Activated CD4-positive, alpha-beta T cell treated with anti-CD3 and anti-CD28 coated beads for 4 hours (primary cell): ENCODE results near the gene GALNT18.

Experiments used
- DNase-seq, 2 donors: peaks; one replicate each; pipeline ENCODE4 v3.0.0-alpha.2; 2020

GALNT18 gene

GRCh38 chr11:11586465-11586864, 35.3 kb downstream of the GALNT18 start:
- no peak for DNase-seq

- DNase-seq: no peak
These were observed 36.9 kb downstream of the GALNT18 start for GRCh38 chr11:11584937-11585336.

DNA sequence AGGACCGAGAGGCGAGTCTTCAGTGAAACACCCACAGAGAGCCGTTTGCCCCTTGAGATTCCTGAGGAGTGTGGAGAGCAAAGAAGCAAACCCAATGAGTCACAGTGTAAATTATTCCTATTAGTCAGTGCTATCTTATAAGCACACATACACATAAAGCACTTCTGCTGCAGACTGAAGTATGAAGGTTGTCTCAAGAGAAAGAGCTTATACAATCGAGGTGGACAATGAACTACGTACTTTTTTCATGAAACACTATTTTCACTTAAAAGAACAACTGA, 37.3 kb downstream of the GALNT18 start:
- no peak for DNase-seq

DNA sequence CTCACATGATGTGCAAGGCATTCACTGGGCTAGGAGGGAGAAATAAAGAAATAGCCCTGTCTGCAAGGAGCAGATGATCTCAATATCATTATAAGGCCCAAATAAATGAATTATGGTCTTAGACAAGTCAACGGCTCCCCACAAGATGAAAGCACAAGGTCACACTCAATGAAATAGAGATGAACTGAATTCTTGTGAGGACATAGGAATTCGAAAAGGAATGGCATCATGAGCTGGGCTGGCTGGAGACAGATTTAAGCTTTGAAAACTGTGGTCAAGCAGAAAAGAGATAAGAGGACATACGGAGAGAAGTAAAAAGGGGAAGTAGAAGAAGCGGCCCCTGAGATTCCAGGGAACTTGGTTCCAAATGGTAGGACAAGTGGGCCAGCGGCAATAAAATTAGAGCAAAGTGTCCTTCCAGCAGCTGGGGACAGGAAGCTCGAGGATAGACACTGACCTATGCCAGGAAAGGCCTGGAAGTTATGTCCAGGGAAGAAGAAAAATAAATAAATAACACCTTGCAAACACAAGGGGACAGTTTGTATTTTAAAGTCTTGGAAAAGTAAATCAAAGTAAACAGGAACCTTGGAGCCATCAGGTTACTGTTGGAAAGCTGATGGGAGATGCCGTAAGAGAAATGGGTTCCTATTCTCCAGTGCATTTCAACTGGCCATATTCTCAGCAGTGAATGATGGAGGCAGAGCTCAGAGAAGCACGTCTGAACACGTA, 37.8 kb downstream of the GALNT18 start:
- DNase-seq: no peak

DNA sequence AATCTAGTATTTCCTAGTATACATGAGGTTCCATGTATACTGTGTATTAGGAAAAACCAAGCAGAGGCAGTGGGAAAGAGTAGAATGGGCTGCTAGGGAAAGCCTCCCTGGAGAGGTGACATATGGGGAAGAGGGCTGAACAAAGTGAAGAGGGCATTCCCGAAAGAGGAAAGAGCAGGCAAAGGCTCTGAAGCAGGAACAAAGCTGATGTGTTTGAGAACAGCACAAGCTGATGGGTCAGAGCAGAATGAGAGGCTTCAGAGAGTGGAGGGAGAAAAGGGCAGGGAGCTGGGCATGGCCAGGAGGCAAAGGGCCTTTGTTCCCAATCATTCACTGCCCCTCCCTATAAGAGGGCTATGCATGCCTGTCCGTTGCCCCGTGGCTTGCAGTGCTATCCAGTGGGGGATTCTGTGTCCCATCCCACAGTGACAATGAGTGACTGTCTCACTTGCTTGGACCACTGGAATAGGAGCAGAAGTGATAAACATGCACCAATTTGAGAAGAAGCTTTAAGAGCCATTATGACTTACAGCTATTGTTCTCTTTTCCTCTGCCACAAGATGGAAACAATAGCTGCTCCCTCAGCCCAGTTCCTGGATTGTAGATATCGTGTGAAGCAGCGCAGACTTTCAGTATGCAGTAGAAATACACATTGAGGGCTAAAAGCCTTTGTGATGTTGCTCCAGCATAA, 39.6 kb downstream of the GALNT18 start:
- DNase-seq: no peak

DNA sequence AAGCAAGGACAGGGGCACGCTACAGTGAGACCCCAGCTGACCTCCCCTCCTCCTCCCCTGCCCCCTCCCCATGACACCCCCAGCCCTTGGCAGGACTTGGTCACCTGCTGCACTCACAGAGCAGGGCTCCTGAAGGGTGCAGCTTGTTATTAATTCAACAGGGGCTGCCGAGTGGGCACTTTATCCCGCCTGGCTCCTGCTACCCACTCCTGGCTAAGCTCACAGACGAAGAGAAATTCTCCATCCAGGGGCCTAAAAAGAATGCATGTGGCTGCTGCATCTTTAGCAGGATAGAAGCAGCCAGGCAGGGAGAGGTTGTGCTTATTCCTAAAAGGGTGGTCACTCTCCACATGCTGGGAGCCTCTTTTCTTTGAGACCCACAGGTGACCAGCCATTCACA, 40.3 kb downstream of the GALNT18 start:
- no peak for DNase-seq

GRCh38 chr11:11580841-11581411, 40.9 kb downstream of the GALNT18 start:
- DNase-seq: no peak

GRCh38 chr11:11580012-11580411, 41.8 kb downstream of the GALNT18 start:
- DNase-seq: no peak

DNA sequence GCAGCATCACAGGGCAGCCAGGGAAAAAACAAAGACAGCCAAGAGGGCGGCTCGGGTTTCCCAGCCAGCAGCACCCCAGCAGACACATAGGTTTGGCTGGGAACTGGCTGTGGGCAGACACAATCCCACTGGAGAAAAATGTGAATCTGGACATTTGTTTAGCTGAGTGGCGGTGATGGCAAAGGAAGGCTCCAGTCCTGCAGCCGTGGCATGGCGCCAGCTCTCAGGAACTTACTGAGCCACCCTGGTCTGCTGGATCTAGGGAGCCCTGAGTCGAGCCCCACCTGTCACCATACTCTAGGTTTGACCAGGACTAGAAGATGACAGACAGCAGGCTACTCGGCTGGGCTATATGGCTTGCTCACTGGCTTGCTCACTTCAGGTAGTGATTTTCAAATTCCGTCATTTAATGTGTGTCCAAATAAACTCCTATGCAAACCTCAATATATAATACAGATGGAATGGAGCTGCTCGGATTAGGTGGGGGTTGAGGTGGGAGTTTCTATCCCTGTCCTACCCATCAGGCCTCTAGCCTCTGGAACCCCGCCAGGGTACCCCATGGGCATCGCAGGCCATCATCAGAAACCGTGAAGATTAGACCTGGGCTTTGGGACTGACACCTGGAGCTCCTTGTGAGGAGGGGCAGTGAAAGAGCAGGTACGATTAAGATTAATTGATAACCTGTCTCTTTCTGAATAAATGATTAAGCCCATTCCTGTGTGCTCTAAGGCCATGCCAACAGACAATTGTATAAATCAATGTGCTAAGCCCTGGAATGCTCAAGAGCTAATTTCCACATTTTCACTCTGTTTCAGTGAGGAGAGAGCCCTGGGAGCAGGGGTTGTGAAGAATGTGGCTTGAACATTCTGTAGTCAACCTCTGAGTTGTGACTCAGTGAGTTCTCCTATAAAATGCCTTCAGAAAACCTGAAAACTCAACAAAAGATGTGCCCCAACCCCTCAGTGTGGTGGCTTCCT, 42.5 kb downstream of the GALNT18 start:
- DNase-seq: no peak

DNA sequence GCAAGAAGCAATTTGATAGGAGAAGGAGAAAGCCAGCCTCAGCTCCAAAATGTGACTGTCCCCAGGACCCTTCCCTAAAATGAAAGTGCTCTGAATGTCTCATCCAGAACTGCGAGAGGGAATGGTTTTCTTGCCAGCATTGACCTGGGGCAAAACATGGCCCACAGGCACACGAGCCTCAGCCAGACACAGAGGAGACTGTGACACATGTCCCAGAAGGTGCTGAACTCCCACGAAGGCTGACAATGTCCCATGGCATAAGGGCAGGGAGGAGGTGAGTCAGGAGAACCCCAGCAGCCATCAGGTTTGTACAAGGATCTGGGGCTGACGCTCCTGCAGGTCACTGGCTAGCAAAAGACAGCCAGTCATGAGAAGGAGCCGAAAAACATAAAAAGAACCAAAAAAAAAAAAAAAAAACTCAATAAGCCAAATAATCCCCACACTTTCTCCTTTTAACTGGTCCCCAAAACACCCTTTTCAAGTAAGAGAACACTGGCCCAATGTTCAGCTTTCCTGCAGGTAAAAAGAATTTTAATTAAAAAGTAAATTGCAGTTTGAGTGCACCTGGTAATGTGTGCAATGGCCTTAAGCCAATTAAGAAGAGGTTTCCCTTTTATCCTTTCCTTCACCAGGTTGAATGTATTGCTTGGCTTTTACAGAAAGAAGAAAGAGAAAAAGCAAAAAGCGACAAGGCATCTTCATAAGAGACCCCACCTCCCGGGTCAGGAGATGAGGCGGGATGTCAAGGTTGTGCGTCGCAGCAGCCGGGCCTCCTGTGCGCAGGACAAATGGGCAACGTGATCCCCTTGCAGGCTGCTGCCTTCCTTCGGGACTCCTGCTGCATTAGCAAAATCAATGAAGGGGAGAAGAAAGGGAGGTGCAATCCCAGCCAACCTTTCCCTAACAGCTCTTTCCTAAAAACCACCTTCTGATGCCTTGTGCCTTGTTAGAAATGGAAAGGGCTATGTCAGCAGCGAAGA, 43.6 kb downstream of the GALNT18 start:
- no peak for DNase-seq

GRCh38 chr11:11577251-11577855, 44.5 kb downstream of the GALNT18 start:
- no peak for DNase-seq

GRCh38 chr11:11574373-11575287, 47.2 kb downstream of the GALNT18 start:
- DNase-seq: no peak

DNA sequence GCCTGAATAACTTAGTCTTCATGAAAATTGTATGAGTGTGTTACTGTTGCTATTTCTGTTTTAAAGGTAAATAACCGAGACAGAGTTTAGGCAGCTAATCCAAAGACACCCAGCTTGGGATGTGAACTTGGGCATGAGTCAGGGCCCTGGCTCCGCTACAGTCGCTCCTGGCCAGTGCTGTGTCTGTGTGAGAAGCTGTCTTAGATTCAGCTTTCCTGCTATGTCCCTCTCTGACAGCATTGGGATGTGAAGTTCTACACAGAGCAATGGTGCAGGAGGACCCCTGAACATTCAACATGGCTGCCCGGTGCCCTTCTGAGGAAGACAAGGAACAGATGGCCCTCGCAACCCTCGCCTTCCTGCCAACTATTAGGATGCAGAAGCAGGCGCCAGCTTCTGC, 49.4 kb downstream of the GALNT18 start:
- no peak for DNase-seq

GRCh38 chr11:11571893-11572292, 49.9 kb downstream of the GALNT18 start:
- no peak for DNase-seq

DNA sequence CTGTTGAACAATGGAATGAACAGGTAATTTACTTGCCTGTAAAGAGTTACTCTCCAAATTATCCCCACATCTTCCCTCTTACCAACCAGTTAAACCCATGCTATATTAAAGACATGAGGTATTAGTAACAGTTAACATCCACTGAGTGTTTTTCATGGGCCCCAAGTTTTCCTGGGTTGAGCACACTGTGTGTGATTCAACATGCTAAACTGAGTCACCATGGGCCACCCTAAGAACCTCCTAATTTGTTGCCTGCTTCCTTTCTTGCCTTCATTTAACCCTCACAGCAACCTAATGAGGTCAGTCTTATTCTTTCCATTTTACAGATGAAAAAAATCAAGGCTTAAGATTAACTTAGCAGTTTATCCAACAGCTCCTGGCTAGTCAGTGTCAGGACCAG, 51.0 kb downstream of the GALNT18 start:
- DNase-seq: no peak

GRCh38 chr11:11569936-11570491, 51.8 kb downstream of the GALNT18 start:
- no peak for DNase-seq

- no peak for DNase-seq
These were observed 53.1 kb downstream of the GALNT18 start for GRCh38 chr11:11568651-11569229.

GRCh38 chr11:11567936-11568650, 53.7 kb downstream of the GALNT18 start:
- DNase-seq: no peak

DNA sequence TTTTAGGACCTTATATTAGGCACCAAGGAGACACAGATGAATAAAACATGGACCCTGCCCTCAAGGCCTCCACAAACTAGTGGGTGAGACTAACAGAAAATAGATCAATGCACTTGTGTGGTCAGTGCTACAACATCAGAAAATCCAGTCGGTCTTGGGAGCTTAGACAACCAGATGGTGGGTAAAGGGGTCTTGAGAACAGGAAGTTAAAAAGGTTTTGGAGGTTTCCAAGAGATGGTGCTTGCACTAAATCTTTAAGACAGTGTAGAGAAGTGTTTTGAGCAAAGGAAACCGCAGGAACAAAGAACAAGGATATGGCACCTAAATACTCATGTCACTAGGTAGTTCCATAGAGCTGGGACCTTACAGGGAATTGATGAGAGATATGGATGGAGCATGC, 56.2 kb downstream of the GALNT18 start:
- no peak for DNase-seq
